ENCODE measurements around the gene GAS2. TPM values are rescaled to one million over a fixed set of nuclear protein-coding genes. Genes with fewer than 3 reads are reported as not detected.
A peak's percentile ranks its signal among the peaks of the same experiment; 100 is the strongest.

The GAS2 gene
- total RNA-seq, 4 donors from 2014 or later: 1.1 to 2.9 (median 2.6) TPM

- Histone ChIP-seq H3K27me3 (no peaks in the 10 kb centered on the region), H3K4me1 (no peaks in the 10 kb centered on the region), H3K36me3 (no peaks in the 10 kb centered on the region), H3K9me3 (no peaks in the 10 kb centered on the region), H3K4me3 (no peak overlapping the region), H3K27ac (no peak overlapping the region)
- in situ Hi-C loops (cut with MboI; ENCODE audit: low sequenced_read_pairs in 4 of 4) (loop anchor here in 3 of 4 donors (5.0 to 25.0 kb wide), 3 partner anchors 450 to 452 kb away; partner anchors contain the start of gene SLC17A6 (in 3 of the 3)), intact Hi-C loops (cut with DNase I; ENCODE audit: low total_unique reads) (loop anchor here (1.0 to 5.0 kb wide), 2 partner anchors 115 to 453 kb away; no protein-coding TSS in a partner anchor)
- no peak for DNase-seq
- no peak for ATAC-seq
- TF ChIP-seq POLR2A (IDR thresholded peaks at IDR 0.05) (no peak), CTCF (IDR thresholded peaks at IDR 0.05 in 4 of 5, conservative IDR thresholded peaks at IDR 0.05 in 1 of 5) (no peak)
Measured at GRCh38 chr11:22787055-22787454, 120.6 kb downstream of the GAS2 start.

GRCh38 chr11:22787551-22788162, 121.2 kb downstream of the GAS2 start:
- no peaks in the 10 kb centered on the region for H3K27me3 ChIP-seq
- TF ChIP-seq CTCF (IDR thresholded peaks at IDR 0.05 in 4 of 5, conservative IDR thresholded peaks at IDR 0.05 in 1 of 5) (peak; percentile 40 to 82 (median 63)), POLR2A (IDR thresholded peaks at IDR 0.05) (no peak)
- no peaks in the 10 kb centered on the region for H3K36me3 ChIP-seq
- H3K9me3 ChIP-seq: no peaks in the 10 kb centered on the region
- in situ Hi-C loops (cut with MboI; ENCODE audit: low sequenced_read_pairs in 4 of 4): loop anchor here in 3 of 4 donors (5.0 to 25.0 kb wide), 3 partner anchors 450 to 453 kb away; partner anchors contain the start of gene SLC17A6 (in 3 of the 3)
- ATAC-seq (peak; percentile 52 to 73), DNase-seq (no peak)
- H3K27ac ChIP-seq: no peak overlapping the region
- peak overlapping the region in 1 of 4 donors; percentile 3 for H3K4me3 ChIP-seq
- intact Hi-C loops (cut with DNase I; ENCODE audit: low total_unique reads): loop anchor here (1.0 to 5.0 kb wide), 2 partner anchors 115 to 453 kb away; no protein-coding TSS in a partner anchor
- H3K4me1 ChIP-seq: no peaks in the 10 kb centered on the region

GRCh38 chr11:22792497-22792896, 126.1 kb downstream of the GAS2 start:
- DNase-seq: no peak
- Histone ChIP-seq H3K27me3 (no peaks in the 10 kb centered on the region), H3K9me3 (no peaks in the 10 kb centered on the region), H3K4me1 (no peaks in the 10 kb centered on the region), H3K36me3 (no peaks in the 10 kb centered on the region), H3K27ac (no peak overlapping the region), H3K4me3 (no peak overlapping the region)
- no peak for ATAC-seq
- in situ Hi-C loops (cut with MboI; ENCODE audit: low sequenced_read_pairs in 4 of 4) (loop anchor here in 2 of 4 donors (5.0 to 25.0 kb wide), 2 partner anchors 455 kb away; partner anchors contain the start of gene SLC17A6 (in 2 of the 2)), intact Hi-C loops (cut with DNase I; ENCODE audit: low total_unique reads) (no loop called here)
- TF ChIP-seq POLR2A (IDR thresholded peaks at IDR 0.05) (no peak), CTCF (IDR thresholded peaks at IDR 0.05 in 4 of 5, conservative IDR thresholded peaks at IDR 0.05 in 1 of 5) (no peak)

GRCh38 chr11:22795914-22796313, 129.5 kb downstream of the GAS2 start:
- Histone ChIP-seq H3K27ac (no peak overlapping the region), H3K4me3 (no peak overlapping the region), H3K9me3 (no peaks in the 10 kb centered on the region), H3K36me3 (no peaks in the 10 kb centered on the region), H3K27me3 (no peaks in the 10 kb centered on the region), H3K4me1 (peaks cover 7 to 12% of the 10 kb centered on the region in 2 donors)
- ATAC-seq (no peak), DNase-seq (no peak)
- in situ Hi-C loops (cut with MboI; ENCODE audit: low sequenced_read_pairs in 4 of 4): loop anchor here in 1 of 4 donors (25.0 kb wide), 1 partner anchor 459 kb away; the partner anchor contains the start of gene SLC17A6
- intact Hi-C loops (cut with DNase I; ENCODE audit: low total_unique reads): no loop called here
- TF ChIP-seq POLR2A (IDR thresholded peaks at IDR 0.05) (no peak), CTCF (IDR thresholded peaks at IDR 0.05 in 4 of 5, conservative IDR thresholded peaks at IDR 0.05 in 1 of 5) (no peak)
